Ovary (tissue), 9 donors: ENCODE results near the gene HOATZ. TPM values are rescaled to one million over a fixed set of nuclear protein-coding genes. Genes with fewer than 3 reads are reported as not detected.

Experiments used
- DNase-seq, 5 donors: peaks; one replicate each; pipeline ENCODE4 v3.0.0-alpha.2; 2019 to 2020
- H3K27ac ChIP-seq, 2 donors: fragments of 200-600 bp; one replicate each; pipeline versions ENCODE4 v1.5.1 to v1.8.0; 2019 to 2022
- H3K27me3 ChIP-seq: fragments of 200-600 bp; one replicate; pipeline ENCODE4 v1.8.0; 2022
- H3K36me3 ChIP-seq: fragments of 200-600 bp; sonication (generic); one replicate; pipeline ENCODE4 v1.5.1; 2019
- H3K4me1 ChIP-seq: one replicate; pipeline ENCODE4 v1.8.1; 2013; ENCODE audit warnings: mild to moderate bottlenecking, moderate library complexity; ENCODE audit not compliant: insufficient read depth
- H3K4me3 ChIP-seq: fragments of 200-600 bp; sonication (generic); one replicate; pipeline ENCODE4 v1.5.1; 2017
- H3K9me3 ChIP-seq, 2 donors: fragments of 200-600 bp in 1 of 2; sonication (generic) in 1 of 2; one replicate each; pipeline versions ENCODE4 v1.5.1 to v1.8.1; 2013 to 2019; ENCODE audit warnings: mild to moderate bottlenecking in 1 of 2, moderate library complexity in 1 of 2
- EP300 ChIP-seq: sonication (generic); formaldehyde crosslinking; IDR thresholded peaks from one replicate; pipeline ENCODE4 v1.6.1; 2017; ENCODE audit warnings: antibody characterized with exemption
- POLR2A ChIP-seq: fragments of 450-650 bp; IDR thresholded peaks from one replicate; pipeline ENCODE4 v1.6.1; 2017; ENCODE audit warnings: antibody characterized with exemption, mild to moderate bottlenecking, moderate library complexity
- WGBS, 3 donors: extraction: QIAGEN DNeasy Blood & Tissue Kit in 1 of 3; methylation state at CpG; one replicate each; pipeline versions ENCODE4 v1.1.5 to v1.1.7; 2013 to 2017; 5-methylcytosine and 5-hydroxymethylcytosine counted together
- intact Hi-C, 4 donors: fragments of 100-400 bp; cut with DNase I; formaldehyde crosslinking; loops; one replicate each; pipeline versions ENCODE4 v1.11.0 to v1.15.1; 2022 to 2023
- polyA plus RNA-seq, 2 donors: library from polyadenylated mRNA; stranded (reverse); fragments of 200-250 nt in 1 of 2; fragments of 350-450 nt in 1 of 2; fragmentation: Illumina TruSeq in 1 of 2; extraction: RNeasy Lipid Tissue Mini Kit (QIAGEN cat#74804) in 1 of 2; gene quantifications; one replicate each; pipeline ENCODE4 v1.2.3, GENCODE V29; 2013 to 2014
- total RNA-seq, 7 donors: library from RNA; depleted of rRNA in 2 of 7; stranded (reverse); fragments of >200 nt in 2 of 7; fragmentation: NEBNext Ultra II Directional in 3 of 7; extraction: Animal tissue kit (Norgen Biotek cat#: 25700) in 3 of 7; gene quantifications; one replicate each; pipeline versions ENCODE4 v1.1.0 to v1.2.4, GENCODE V29; 2016 to 2023
- TF ChIP-seq, protein P1 (sequence below), 3 donors: fragments of 450-650 bp in 2 of 3; fragments of 200-600 bp in 1 of 3; IDR thresholded peaks; one replicate each; pipeline versions ENCODE4 v1.5.1 to v1.8.0; 2016 to 2022; ENCODE audit warnings: antibody characterized with exemption in 3 of 3, mild to moderate bottlenecking in 1 of 3
- donor health status: DM: no; HTN: no; CAD: no; lungs with moderate emphysema.
- donor health status: DM: no; HTN: no; CAD: no.
- donor health status: Bipolar disorder and iron deficiency.
- donor health status: DM: yes; HTN: yes; CAD: no.
- donor health status: DM: no; HTN: no; CAD: no.
- donor health status: DM: yes; HTN: yes; CAD: no.

HOATZ gene
- total and polyA plus RNA-seq, 9 donors: 0.34 to 30.8 (median 1.9) TPM; not detected in 3

DNA sequence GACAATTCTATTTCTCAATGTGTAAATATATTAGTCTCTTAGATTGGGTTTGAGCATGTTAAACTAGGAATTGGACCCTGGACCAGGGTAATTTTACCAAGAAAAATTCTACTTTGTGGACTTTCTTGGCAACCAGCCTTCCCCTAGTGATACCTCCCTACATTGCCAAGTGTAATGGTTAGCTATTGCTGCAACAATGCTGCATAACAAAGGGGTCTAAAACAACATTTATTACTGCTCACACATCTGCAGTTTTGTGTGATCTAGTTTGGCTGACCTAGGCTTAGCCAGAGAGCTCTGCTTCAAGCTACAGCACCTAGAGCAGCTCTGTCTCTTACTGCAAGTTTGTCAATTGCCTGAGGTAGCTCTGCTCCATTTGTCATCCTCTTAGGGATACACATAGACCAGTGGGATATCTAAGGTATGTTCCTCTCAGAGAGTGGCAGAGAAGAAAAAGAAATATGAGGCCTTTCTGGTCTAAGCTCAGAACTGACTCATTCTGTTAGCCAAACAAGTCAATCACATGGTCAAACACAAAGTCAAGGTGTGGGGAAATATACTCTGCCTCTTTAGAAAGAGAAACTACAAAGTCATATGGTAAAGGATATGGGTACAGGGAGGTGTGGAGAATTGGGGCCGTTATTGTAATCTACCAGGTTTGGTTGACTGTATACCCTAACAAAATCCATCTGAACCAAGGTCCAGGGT lies 24.0 kb downstream of the HOATZ start:
- WGBS, 3 donors: 90 to 95% (median 94%) methylated on average over 1 of the region's 1 CpG
- intact Hi-C loops: no loop called here
- no peaks in the 10 kb centered on the region for H3K36me3 ChIP-seq
- TF ChIP-seq, protein P1, sequence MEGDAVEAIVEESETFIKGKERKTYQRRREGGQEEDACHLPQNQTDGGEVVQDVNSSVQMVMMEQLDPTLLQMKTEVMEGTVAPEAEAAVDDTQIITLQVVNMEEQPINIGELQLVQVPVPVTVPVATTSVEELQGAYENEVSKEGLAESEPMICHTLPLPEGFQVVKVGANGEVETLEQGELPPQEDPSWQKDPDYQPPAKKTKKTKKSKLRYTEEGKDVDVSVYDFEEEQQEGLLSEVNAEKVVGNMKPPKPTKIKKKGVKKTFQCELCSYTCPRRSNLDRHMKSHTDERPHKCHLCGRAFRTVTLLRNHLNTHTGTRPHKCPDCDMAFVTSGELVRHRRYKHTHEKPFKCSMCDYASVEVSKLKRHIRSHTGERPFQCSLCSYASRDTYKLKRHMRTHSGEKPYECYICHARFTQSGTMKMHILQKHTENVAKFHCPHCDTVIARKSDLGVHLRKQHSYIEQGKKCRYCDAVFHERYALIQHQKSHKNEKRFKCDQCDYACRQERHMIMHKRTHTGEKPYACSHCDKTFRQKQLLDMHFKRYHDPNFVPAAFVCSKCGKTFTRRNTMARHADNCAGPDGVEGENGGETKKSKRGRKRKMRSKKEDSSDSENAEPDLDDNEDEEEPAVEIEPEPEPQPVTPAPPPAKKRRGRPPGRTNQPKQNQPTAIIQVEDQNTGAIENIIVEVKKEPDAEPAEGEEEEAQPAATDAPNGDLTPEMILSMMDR (IDR thresholded peaks at IDR 0.05): no peak
- TF ChIP-seq POLR2A: no peak
- TF ChIP-seq EP300: no peak
- H3K9me3 ChIP-seq: no peaks in the 10 kb centered on the region
- no peak overlapping the region for H3K27ac ChIP-seq
- H3K27me3 ChIP-seq: no peaks in the 10 kb centered on the region
- no peak overlapping the region for H3K4me3 ChIP-seq
- H3K4me1 ChIP-seq: no peaks in the 10 kb centered on the region
- no peak for DNase-seq

DNA sequence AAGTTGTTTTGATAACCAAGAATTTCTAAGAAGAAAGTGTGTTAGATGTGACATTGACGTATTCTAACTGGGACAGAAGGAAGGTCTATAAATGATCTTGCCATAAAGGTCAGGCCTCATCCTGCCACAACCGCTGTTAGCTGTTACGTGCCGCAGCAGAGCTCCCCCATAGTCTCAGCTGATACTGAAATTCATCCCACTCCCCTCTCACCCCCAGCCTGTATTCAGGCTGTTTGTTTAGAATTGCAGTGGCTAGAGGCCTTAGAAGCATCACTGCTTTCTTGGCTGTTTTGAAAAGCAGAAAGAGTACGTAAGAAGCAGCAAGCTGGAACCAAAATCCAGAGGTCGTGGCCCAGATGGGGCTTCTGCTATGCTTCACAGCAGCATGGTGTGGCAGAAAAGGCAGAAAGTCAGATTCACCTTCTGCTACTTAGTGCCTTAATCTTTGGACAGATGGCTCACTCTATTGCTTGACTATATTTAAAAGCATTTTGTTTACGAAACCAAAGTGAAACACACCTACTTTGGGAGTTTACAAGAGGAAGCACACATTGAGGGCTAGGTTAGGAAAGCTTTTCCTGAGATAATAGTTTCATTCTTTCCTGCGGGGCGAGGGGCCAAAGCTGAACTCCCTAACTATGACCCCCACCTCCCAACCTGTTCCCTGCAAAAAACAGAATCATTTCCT lies 25.0 kb downstream of the HOATZ start:
- 70 to 78% (median 73%) methylated on average over 9 of the region's 9 CpGs for WGBS, 3 donors
- Histone ChIP-seq H3K27ac (peak overlapping the region in 1 of 2 donors; percentile 75), H3K4me1 (no peaks in the 10 kb centered on the region)

GRCh38 chr11:111540114-111540936 lies 25.7 kb downstream of the HOATZ start, which contains the start of gene LAYN:
Gene LAYN, plus strand, starts transcription at chr11:111540720. Its CDS starts 124 bp downstream, at chr11:111540844.
- Histone ChIP-seq H3K36me3 (no peaks in the 10 kb centered on the region), H3K4me3 (peak within 1 kb of the TSS; percentile 61), H3K27ac (peak within 1 kb of the TSS; percentile 75 to 86), H3K9me3 (no peaks in the 10 kb centered on the region), H3K27me3 (no peaks in the 10 kb centered on the region), H3K4me1 (no peaks in the 10 kb centered on the region)
- TF ChIP-seq EP300 (no peak), POLR2A (peak; percentile 47)
- TF ChIP-seq, protein P1 (IDR thresholded peaks at IDR 0.05): peak in 1 of 3 donors; percentile 11
- intact Hi-C loops: no loop called here
- DNase-seq: peak in 4 of 5 donors; percentile 71 to 80 (median 77)
- 3% methylated on average over 35 to 70 of the region's 70 CpGs for WGBS, 3 donors

More for the DNA sequence above, 25.0 kb downstream of the HOATZ start:
- TF ChIP-seq EP300 (no peak), POLR2A (no peak)
- TF ChIP-seq, protein P1 (IDR thresholded peaks at IDR 0.05): no peak
- no peaks in the 10 kb centered on the region for H3K36me3 ChIP-seq
- no peaks in the 10 kb centered on the region for H3K9me3 ChIP-seq
- no peak for DNase-seq
- intact Hi-C loops: no loop called here
- H3K4me3 ChIP-seq: peak overlapping the region; percentile 61
- H3K27me3 ChIP-seq: no peaks in the 10 kb centered on the region

DNA sequence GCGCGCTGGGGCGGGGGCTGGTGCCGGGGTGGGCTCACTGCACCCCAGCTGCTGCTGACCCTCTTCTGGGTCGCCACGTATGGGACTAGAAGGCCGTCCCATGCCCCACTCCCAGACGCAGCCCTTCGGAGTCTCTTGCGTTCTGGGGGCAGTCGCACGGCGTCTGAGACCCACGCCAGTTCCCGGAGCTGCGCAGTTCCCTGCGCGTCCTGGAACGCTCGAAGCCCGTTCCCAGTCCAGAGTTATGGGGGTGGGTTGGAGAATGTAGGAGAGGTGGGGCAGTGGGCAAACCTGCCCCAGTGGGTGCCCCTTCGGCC lies 26.3 kb downstream of the HOATZ start:
- H3K4me1 ChIP-seq: no peaks in the 10 kb centered on the region
- H3K4me3 ChIP-seq: peak overlapping the region; percentile 61
- intact Hi-C loops: no loop called here
- no peaks in the 10 kb centered on the region for H3K36me3 ChIP-seq
- H3K27ac ChIP-seq: peak overlapping the region; percentile 75 to 86
- H3K27me3 ChIP-seq: no peaks in the 10 kb centered on the region
- 1% methylated on average over 21 to 22 of the region's 22 CpGs for WGBS, 3 donors
- peak in 1 of 5 donors; percentile 68 for DNase-seq
- H3K9me3 ChIP-seq: no peaks in the 10 kb centered on the region
- TF ChIP-seq EP300 (no peak), POLR2A (no peak)
- TF ChIP-seq, protein P1 (IDR thresholded peaks at IDR 0.05): no peak
